ENCODE measurements around the gene RRAD.

The RRAD gene

DNA sequence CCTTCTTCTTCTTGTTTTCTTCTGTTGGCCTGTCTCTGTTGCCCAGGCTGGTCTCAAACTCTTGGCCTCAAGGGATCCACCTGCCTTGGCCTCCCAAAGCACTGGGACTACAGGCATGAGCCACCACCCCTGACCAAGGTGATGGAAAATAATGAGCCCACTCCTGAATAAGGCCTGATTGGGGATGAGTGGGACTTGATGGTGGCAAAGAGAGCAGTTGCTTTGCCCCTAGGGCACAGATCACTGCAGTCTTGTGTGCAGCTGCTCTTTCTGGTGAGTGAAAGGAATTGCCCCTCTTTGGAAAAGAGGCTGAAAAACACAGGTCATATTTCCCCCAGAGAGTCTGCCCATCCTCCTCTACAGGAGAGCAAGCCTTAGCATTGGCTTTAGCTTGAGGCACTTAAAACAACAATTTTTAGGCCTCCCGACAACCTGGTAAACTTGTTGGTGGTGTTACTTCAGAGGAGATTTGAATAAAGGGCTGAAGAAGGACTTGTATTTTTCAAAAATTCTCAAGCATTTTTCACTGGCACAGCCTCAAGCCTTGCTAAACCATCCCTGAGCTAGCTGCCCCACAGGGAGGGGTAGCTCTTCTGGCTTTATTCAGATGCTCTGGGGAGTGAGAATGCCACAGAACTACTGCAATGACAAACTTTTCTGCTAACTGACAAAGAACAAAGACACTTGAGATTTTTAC lies 51.1 kb downstream of the RRAD start:
- Histone ChIP-seq H4K20me1 (no peaks in the 10 kb centered on the region), H3K27ac (peak overlapping the region; percentile 78), H3K4me1 (peaks cover 75% of the 10 kb centered on the region), H3K27me3 (no peaks in the 10 kb centered on the region), H3K9ac (peak overlapping the region; percentile 11; the same call in 1 of the 2 replicates), H3K4me3 (no peak overlapping the region), H3K9me3 (peaks cover 7% of the 10 kb centered on the region), H3K36me3 (no peaks in the 10 kb centered on the region), H3K4me2 (peak overlapping the region; percentile 47)
- TF ChIP-seq Cebpa-rat (IDR thresholded peaks at IDR 0.05), result no peak

DNA sequence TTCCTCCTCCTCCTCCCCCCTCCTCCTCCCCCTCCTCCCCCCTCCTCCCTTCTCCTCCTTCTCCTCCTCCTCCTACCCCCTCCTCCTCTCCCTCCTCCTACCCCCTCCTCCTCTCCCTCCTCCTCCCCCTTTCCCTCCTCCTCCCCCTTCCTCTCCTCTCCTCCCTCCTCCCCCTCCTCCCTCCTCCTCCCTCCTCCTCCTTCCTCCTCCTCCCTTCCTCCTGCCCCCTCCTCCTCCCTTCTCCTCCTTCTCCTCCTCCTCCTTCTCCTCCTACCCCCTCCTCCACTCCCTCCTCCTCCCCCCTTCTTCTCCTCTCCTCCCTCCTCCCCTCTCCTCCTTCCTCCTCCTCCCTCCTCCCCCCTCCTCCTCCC lies 51.7 kb downstream of the RRAD start:
- Histone ChIP-seq H3K9ac (no peak overlapping the region), H3K4me1 (peaks cover 70% of the 10 kb centered on the region), H3K36me3 (no peaks in the 10 kb centered on the region), H3K27me3 (no peaks in the 10 kb centered on the region), H3K9me3 (peaks cover 7% of the 10 kb centered on the region), H3K4me2 (no peak overlapping the region), H3K4me3 (no peak overlapping the region), H3K27ac (no peak overlapping the region), H4K20me1 (no peaks in the 10 kb centered on the region)
- no peak for TF ChIP-seq Cebpa-rat (IDR thresholded peaks at IDR 0.05)

DNA sequence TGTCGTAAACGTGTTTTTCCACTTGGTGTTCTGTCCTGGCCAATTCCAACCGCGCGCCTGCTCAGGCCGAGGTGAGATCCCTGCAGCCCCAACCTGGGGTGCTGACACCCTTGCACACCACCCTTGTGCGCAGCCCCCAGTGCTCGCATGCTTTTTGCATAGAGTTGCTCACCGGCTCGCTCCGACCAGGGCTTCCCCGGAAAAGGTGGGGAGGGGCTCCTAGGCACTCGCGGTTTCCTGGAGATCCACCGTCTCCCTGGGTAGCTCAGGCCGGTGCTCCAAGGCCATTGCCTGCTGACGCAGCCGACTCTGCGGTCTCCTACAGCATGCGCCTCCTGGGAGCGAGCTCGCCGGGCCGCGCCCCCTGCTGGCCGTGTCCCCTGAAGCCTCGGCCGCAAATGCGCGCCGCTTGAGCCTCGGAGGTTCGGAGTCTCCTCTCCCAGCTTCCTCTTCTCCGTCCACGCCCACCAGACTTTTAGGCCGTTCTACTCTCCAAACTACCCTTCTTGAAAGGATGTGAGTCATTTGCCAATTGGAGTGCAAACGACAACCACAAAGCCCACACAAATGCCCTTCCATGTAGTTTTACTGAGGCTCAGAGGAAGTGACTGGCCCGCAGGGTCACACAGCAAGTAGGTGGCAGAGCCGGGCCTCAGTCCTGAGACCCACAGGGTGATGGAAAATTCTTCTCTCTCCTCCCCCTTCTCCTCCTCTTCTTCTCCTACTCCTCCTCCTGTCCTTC lies 52.2 kb downstream of the RRAD start:
- Histone ChIP-seq H3K27ac (0 out of 2 replicates have a peak overlapping the region, but pooled peaks have one; percentile 55), H3K4me2 (peak overlapping the region; percentile 99), H3K9me3 (peaks cover 7% of the 10 kb centered on the region), H3K4me1 (peaks cover 64% of the 10 kb centered on the region), H3K4me3 (peak overlapping the region; percentile 60), H4K20me1 (no peaks in the 10 kb centered on the region), H3K9ac (0 out of 2 replicates have a peak overlapping the region, but pooled peaks have one; percentile 55), H3K27me3 (no peaks in the 10 kb centered on the region), H3K36me3 (no peaks in the 10 kb centered on the region)
- TF ChIP-seq Cebpa-rat (IDR thresholded peaks at IDR 0.05), result no peak

DNA sequence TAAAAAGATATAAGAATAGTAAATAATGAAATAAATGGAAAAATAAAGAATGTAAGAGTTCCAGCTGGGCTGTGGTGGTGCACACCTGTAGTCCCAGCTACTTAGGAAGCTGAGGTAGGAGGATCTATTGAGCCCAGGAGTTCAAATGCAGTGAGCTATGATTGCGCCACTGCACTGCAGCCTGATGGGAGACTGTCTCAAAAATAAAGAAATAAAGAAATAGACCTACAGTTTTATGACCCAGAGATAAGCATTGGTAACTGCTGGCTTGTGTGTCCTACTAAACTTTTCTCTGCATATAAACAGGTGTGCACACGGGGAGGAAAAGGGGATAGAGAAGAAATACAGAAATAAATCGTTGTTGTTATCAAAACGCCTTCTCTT lies 52.8 kb downstream of the RRAD start:
- peaks cover 59% of the 10 kb centered on the region for H3K4me1 ChIP-seq
- peak overlapping the region; percentile 99 for H3K4me2 ChIP-seq
- peak overlapping the region; percentile 60 for H3K4me3 ChIP-seq
- peaks cover 7% of the 10 kb centered on the region for H3K9me3 ChIP-seq
- no peaks in the 10 kb centered on the region for H3K27me3 ChIP-seq
- H4K20me1 ChIP-seq, result no peaks in the 10 kb centered on the region
- no peaks in the 10 kb centered on the region for H3K36me3 ChIP-seq
- no peak for TF ChIP-seq Cebpa-rat (IDR thresholded peaks at IDR 0.05)
- H3K27ac ChIP-seq, result 0 out of 2 replicates have a peak overlapping the region, but pooled peaks have one; percentile 55
- 0 out of 2 replicates have a peak overlapping the region, but pooled peaks have one; percentile 55 for H3K9ac ChIP-seq

DNA sequence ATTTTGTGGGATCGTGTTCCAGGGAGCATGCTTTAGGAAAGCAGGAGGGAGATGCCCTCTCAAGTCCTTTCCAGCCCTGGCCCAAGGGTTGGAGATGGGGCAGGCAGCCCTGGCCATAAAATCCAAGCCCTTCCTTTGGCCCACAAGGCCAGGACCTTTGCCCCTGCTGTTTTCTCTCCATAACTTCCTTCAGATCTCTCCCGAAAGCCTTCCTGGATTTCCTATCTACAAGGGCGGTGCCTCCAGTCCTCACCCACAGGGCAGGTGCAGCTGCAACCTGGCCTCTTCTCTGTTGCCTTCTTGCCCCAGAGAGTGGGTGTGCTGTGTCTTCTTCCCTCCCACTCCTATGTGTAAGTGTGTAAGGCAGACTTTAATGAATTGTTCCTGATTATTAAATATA lies 53.5 kb downstream of the RRAD start:
- TF ChIP-seq Cebpa-rat (IDR thresholded peaks at IDR 0.05), result no peak
- Histone ChIP-seq H3K4me2 (peak overlapping the region; percentile 99), H3K36me3 (no peaks in the 10 kb centered on the region)

More for the DNA sequence above, 53.5 kb downstream of the RRAD start:
- Histone ChIP-seq H4K20me1 (no peaks in the 10 kb centered on the region), H3K4me1 (peaks cover 52% of the 10 kb centered on the region), H3K27me3 (no peaks in the 10 kb centered on the region), H3K4me3 (no peak overlapping the region), H3K9me3 (peaks cover 7% of the 10 kb centered on the region), H3K27ac (no peak overlapping the region), H3K9ac (no peak overlapping the region)

Measured in BLaER1 (cell line).